HL-60 (cell line): ENCODE results near the gene UNKL.
A peak's percentile ranks its signal among the peaks of the same experiment; 100 is the strongest.

Experiments
- CTCF ChIP-seq: IDR thresholded peaks from one replicate; pipeline ENCODE4 v1.5.1; 2011; ENCODE audit warnings: low read length, control low read depth, inconsistent platforms; ENCODE audit not compliant: insufficient read depth
- POLR2AphosphoS5 ChIP-seq: IDR thresholded peaks from 2 replicates; pipeline ENCODE4 v1.6.1; 2012; ENCODE audit warnings: low read depth

DNA sequence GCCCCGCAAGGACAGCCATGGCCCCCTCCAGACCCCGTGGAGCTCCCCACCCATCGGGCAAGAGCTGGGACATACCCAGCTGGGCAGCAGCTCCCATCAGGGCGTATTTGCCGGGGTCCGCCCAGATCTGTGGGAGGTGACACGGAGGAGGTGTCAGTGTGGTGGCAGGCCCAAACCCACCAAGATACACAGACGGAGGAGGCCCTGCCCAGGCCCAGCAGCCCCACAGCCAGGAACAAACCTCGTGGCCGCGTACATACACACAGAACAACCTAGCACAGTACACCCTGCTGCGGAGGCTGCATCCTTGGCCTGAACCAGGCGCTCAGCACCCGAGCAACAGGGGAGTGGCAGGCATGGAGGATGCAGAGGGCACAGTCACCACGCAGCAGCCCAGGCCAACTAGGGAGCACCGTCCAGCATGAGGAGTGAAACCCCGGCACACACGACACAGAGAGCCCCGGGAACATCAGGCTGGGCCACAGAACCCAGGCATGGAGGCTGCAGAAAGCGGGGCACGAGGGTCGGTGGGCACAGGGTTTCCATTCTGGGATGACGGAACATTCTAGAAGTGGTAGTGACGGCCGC, 34.8 kb upstream of the UNKL start:
- no peak for TF ChIP-seq CTCF
- 0 out of 2 replicates have a peak, but pooled peaks have one; percentile 22 for TF ChIP-seq POLR2AphosphoS5
